ENCODE results near the gene ITGA6.

The ITGA6 gene

GRCh38 chr2:172403402-172403801 lies 24.0 kb upstream of the ITGA6 start:
- Histone ChIP-seq H2AFZ (ENCODE audit: low read depth, low read length) (no peak overlapping the region), H3K23ac (ENCODE audit: low read length in 2 of 2) (peak overlapping the region in 1 of 2 experiments; percentile 83), H3K27ac (ENCODE audit: low read length, poor library complexity, severe bottlenecking) (no peak overlapping the region), H3K4ac (ENCODE audit: low read depth in 1 of 2, low read length in 2 of 2) (no peak overlapping the region), H3K4me3 (ENCODE audit: insufficient read depth in 1 of 2, low read depth in 1 of 2, low read length in 2 of 2) (no peak overlapping the region), H3K27me3 (ENCODE audit: control insufficient read depth in 1 of 2, insufficient read depth in 1 of 2, low read length in 2 of 2) (no peaks in the 10 kb centered on the region), H4K91ac (ENCODE audit: low read length) (no peak overlapping the region), H3K18ac (ENCODE audit: low read depth in 1 of 2, low read length in 2 of 2) (no peak overlapping the region), H3K9me3 (ENCODE audit: control insufficient read depth, low read length) (no peaks in the 10 kb centered on the region), H3K9ac (ENCODE audit: low read length) (no peak overlapping the region), H4K8ac (ENCODE audit: low read length) (no peak overlapping the region), H2BK120ac (ENCODE audit: low read depth, low read length) (no peak overlapping the region), H2BK15ac (ENCODE audit: low read depth, poor library complexity, severe bottlenecking) (no peak overlapping the region), H3K4me1 (ENCODE audit: control insufficient read depth, insufficient read depth, low read depth, low read length) (no peaks in the 10 kb centered on the region), H3K36me3 (ENCODE audit: control insufficient read depth in 1 of 2, insufficient read depth in 2 of 2, low read depth in 1 of 2, low read length in 2 of 2) (no peaks in the 10 kb centered on the region), H3K79me1 (replicated peaks; ENCODE audit: low read length, poor library complexity, severe bottlenecking) (no peaks in the 10 kb centered on the region), H3K14ac (ENCODE audit: low read length in 2 of 2) (no peak overlapping the region), H3K4me2 (ENCODE audit: low read length, poor library complexity, severe bottlenecking) (no peak overlapping the region), H2BK5ac (ENCODE audit: low read depth, low read length, poor library complexity, severe bottlenecking) (no peak overlapping the region), H2BK12ac (ENCODE audit: low read length in 2 of 2) (no peak overlapping the region), H2AK5ac (ENCODE audit: low read length, severe bottlenecking) (no peak overlapping the region)
- WGBS = 88% methylated on average over 4 of the region's 4 CpGs
- DNase-seq = no peak

- H3K27ac ChIP-seq (ENCODE audit: low read length, poor library complexity, severe bottlenecking) = no peak overlapping the region
- H2AK5ac ChIP-seq (ENCODE audit: low read length, severe bottlenecking) = no peak overlapping the region
- H3K14ac ChIP-seq (ENCODE audit: low read length in 2 of 2) = no peak overlapping the region
- no peaks in the 10 kb centered on the region for H3K79me1 ChIP-seq (replicated peaks; ENCODE audit: low read length, poor library complexity, severe bottlenecking)
- no peak overlapping the region for H3K4me2 ChIP-seq (ENCODE audit: low read length, poor library complexity, severe bottlenecking)
- no peak overlapping the region for H4K8ac ChIP-seq (ENCODE audit: low read length)
- H3K18ac ChIP-seq (ENCODE audit: low read depth in 1 of 2, low read length in 2 of 2) = no peak overlapping the region
- H3K27me3 ChIP-seq (ENCODE audit: control insufficient read depth in 1 of 2, insufficient read depth in 1 of 2, low read length in 2 of 2) = no peaks in the 10 kb centered on the region
- no peak for DNase-seq
- H3K4ac ChIP-seq (ENCODE audit: low read depth in 1 of 2, low read length in 2 of 2) = no peak overlapping the region
- H2BK120ac ChIP-seq (ENCODE audit: low read depth, low read length) = no peak overlapping the region
- H2BK5ac ChIP-seq (ENCODE audit: low read depth, low read length, poor library complexity, severe bottlenecking) = no peak overlapping the region
- H4K91ac ChIP-seq (ENCODE audit: low read length) = no peak overlapping the region
- H3K4me1 ChIP-seq (ENCODE audit: control insufficient read depth, insufficient read depth, low read depth, low read length) = no peaks in the 10 kb centered on the region
- no peaks in the 10 kb centered on the region for H3K9me3 ChIP-seq (ENCODE audit: control insufficient read depth, low read length)
- no peak overlapping the region for H2BK15ac ChIP-seq (ENCODE audit: low read depth, poor library complexity, severe bottlenecking)
- no peaks in the 10 kb centered on the region for H3K36me3 ChIP-seq (ENCODE audit: control insufficient read depth in 1 of 2, insufficient read depth in 2 of 2, low read depth in 1 of 2, low read length in 2 of 2)
- H2AFZ ChIP-seq (ENCODE audit: low read depth, low read length) = no peak overlapping the region
- H3K4me3 ChIP-seq (ENCODE audit: insufficient read depth in 1 of 2, low read depth in 1 of 2, low read length in 2 of 2) = no peak overlapping the region
- 94% methylated on average over 3 of the region's 5 CpGs for WGBS
- no peak overlapping the region for H3K9ac ChIP-seq (ENCODE audit: low read length)
- H3K23ac ChIP-seq (ENCODE audit: low read length in 2 of 2) = no peak overlapping the region
- H2BK12ac ChIP-seq (ENCODE audit: low read length in 2 of 2) = no peak overlapping the region
Observed at GRCh38 chr2:172403881-172404468, 23.4 kb upstream of the ITGA6 start.

- Histone ChIP-seq H3K4me1 (ENCODE audit: control insufficient read depth, insufficient read depth, low read depth, low read length) (no peaks in the 10 kb centered on the region), H2BK120ac (ENCODE audit: low read depth, low read length) (no peak overlapping the region), H3K23ac (ENCODE audit: low read length in 2 of 2) (no peak overlapping the region), H2BK5ac (ENCODE audit: low read depth, low read length, poor library complexity, severe bottlenecking) (no peak overlapping the region), H3K36me3 (ENCODE audit: control insufficient read depth in 1 of 2, insufficient read depth in 2 of 2, low read depth in 1 of 2, low read length in 2 of 2) (no peaks in the 10 kb centered on the region), H3K9ac (ENCODE audit: low read length) (no peak overlapping the region), H3K27me3 (ENCODE audit: control insufficient read depth in 1 of 2, insufficient read depth in 1 of 2, low read length in 2 of 2) (no peaks in the 10 kb centered on the region), H3K14ac (ENCODE audit: low read length in 2 of 2) (no peak overlapping the region), H4K8ac (ENCODE audit: low read length) (no peak overlapping the region), H2AFZ (ENCODE audit: low read depth, low read length) (no peak overlapping the region), H3K18ac (ENCODE audit: low read depth in 1 of 2, low read length in 2 of 2) (no peak overlapping the region), H4K91ac (ENCODE audit: low read length) (no peak overlapping the region), H3K27ac (ENCODE audit: low read length, poor library complexity, severe bottlenecking) (no peak overlapping the region), H3K4me2 (ENCODE audit: low read length, poor library complexity, severe bottlenecking) (no peak overlapping the region), H3K9me3 (ENCODE audit: control insufficient read depth, low read length) (no peaks in the 10 kb centered on the region), H2BK15ac (ENCODE audit: low read depth, poor library complexity, severe bottlenecking) (no peak overlapping the region), H2BK12ac (ENCODE audit: low read length in 2 of 2) (no peak overlapping the region), H3K79me1 (replicated peaks; ENCODE audit: low read length, poor library complexity, severe bottlenecking) (no peaks in the 10 kb centered on the region), H3K4ac (ENCODE audit: low read depth in 1 of 2, low read length in 2 of 2) (no peak overlapping the region), H3K4me3 (ENCODE audit: insufficient read depth in 1 of 2, low read depth in 1 of 2, low read length in 2 of 2) (no peak overlapping the region), H2AK5ac (ENCODE audit: low read length, severe bottlenecking) (no peak overlapping the region)
- DNase-seq = no peak
- WGBS = 100% methylated on average over 1 of the region's 1 CpG
Observed at GRCh38 chr2:172404824-172405223, 22.6 kb upstream of the ITGA6 start.

GRCh38 chr2:172405673-172406072 lies 21.7 kb upstream of the ITGA6 start:
- Histone ChIP-seq H4K91ac (ENCODE audit: low read length) (no peak overlapping the region), H3K27me3 (ENCODE audit: control insufficient read depth in 1 of 2, insufficient read depth in 1 of 2, low read length in 2 of 2) (no peaks in the 10 kb centered on the region), H2BK15ac (ENCODE audit: low read depth, poor library complexity, severe bottlenecking) (no peak overlapping the region), H2BK5ac (ENCODE audit: low read depth, low read length, poor library complexity, severe bottlenecking) (no peak overlapping the region), H2AFZ (ENCODE audit: low read depth, low read length) (no peak overlapping the region), H4K8ac (ENCODE audit: low read length) (no peak overlapping the region), H2BK12ac (ENCODE audit: low read length in 2 of 2) (no peak overlapping the region), H3K9me3 (ENCODE audit: control insufficient read depth, low read length) (no peaks in the 10 kb centered on the region), H3K18ac (ENCODE audit: low read depth in 1 of 2, low read length in 2 of 2) (no peak overlapping the region), H3K79me1 (replicated peaks; ENCODE audit: low read length, poor library complexity, severe bottlenecking) (no peaks in the 10 kb centered on the region), H3K4me2 (ENCODE audit: low read length, poor library complexity, severe bottlenecking) (no peak overlapping the region), H2BK120ac (ENCODE audit: low read depth, low read length) (no peak overlapping the region), H3K4ac (ENCODE audit: low read depth in 1 of 2, low read length in 2 of 2) (no peak overlapping the region), H3K4me3 (ENCODE audit: insufficient read depth in 1 of 2, low read depth in 1 of 2, low read length in 2 of 2) (no peak overlapping the region), H3K4me1 (ENCODE audit: control insufficient read depth, insufficient read depth, low read depth, low read length) (no peaks in the 10 kb centered on the region), H3K14ac (ENCODE audit: low read length in 2 of 2) (no peak overlapping the region), H3K23ac (ENCODE audit: low read length in 2 of 2) (no peak overlapping the region), H3K9ac (ENCODE audit: low read length) (no peak overlapping the region), H3K36me3 (ENCODE audit: control insufficient read depth in 1 of 2, insufficient read depth in 2 of 2, low read depth in 1 of 2, low read length in 2 of 2) (no peaks in the 10 kb centered on the region), H2AK5ac (ENCODE audit: low read length, severe bottlenecking) (no peak overlapping the region), H3K27ac (ENCODE audit: low read length, poor library complexity, severe bottlenecking) (no peak overlapping the region)
- 79% methylated on average over 4 of the region's 4 CpGs for WGBS
- no peak for DNase-seq

All from mesenchymal stem cell (in vitro differentiated cells and primary cell).